Mesendoderm (in vitro differentiated cells): Measurements from ENCODE around the gene BRCA2.

Source experiments
- DNase-seq: peaks from one replicate; pipeline ENCODE4 v3.0.0; 2013
- H2AK5ac ChIP-seq: 2 replicates; pipeline ENCODE4 v1.6.1; 2013; ENCODE audit warnings: low read length, inconsistent platforms
- H2BK120ac ChIP-seq: 2 replicates; pipeline ENCODE4 v1.6.1; 2013; ENCODE audit warnings: low read depth, mild to moderate bottlenecking, low read length, moderate library complexity, mixed read lengths
- H2BK15ac ChIP-seq: replicated peaks from 2 replicates; pipeline ENCODE4 v1.6.1; 2013; ENCODE audit warnings: low read depth, mild to moderate bottlenecking, moderate library complexity
- H2BK5ac ChIP-seq: 2 replicates; pipeline ENCODE4 v1.6.1; 2013; ENCODE audit warnings: low read length, inconsistent platforms
- H3K18ac ChIP-seq: 2 replicates; pipeline ENCODE4 v1.6.1; 2013; ENCODE audit warnings: mild to moderate bottlenecking, low read length, mixed read lengths
- H3K23ac ChIP-seq: one replicate; pipeline ENCODE4 v1.6.1; 2013; ENCODE audit warnings: low read length
- H3K27ac ChIP-seq: 2 replicates; pipeline ENCODE4 v1.5.1; 2013; ENCODE audit warnings: low read depth, mild to moderate bottlenecking, inconsistent platforms, low read length, moderate library complexity
- H3K27me3 ChIP-seq: 2 replicates; pipeline ENCODE4 v1.6.1; 2013; ENCODE audit warnings: low read length, control low read depth, mild to moderate bottlenecking, inconsistent platforms; ENCODE audit not compliant: insufficient read depth, poor library complexity
- H3K36me3 ChIP-seq: 2 replicates; pipeline ENCODE4 v1.6.1; 2013; ENCODE audit warnings: low read length, inconsistent platforms; ENCODE audit not compliant: control insufficient read depth, insufficient read depth
- H3K4ac ChIP-seq: one replicate; pipeline ENCODE4 v1.6.1; 2013; ENCODE audit warnings: low read depth, mild to moderate bottlenecking, low read length, moderate library complexity
- H3K4me1 ChIP-seq: 2 replicates; pipeline ENCODE4 v1.6.1; 2013; ENCODE audit warnings: low read depth, low read length, inconsistent platforms; ENCODE audit not compliant: control insufficient read depth
- H3K4me2 ChIP-seq: 2 replicates; pipeline ENCODE4 v1.6.1; 2013; ENCODE audit warnings: low read length
- H3K4me3 ChIP-seq: 2 replicates; pipeline ENCODE4 v1.5.1; 2013; ENCODE audit warnings: mild to moderate bottlenecking, low read length
- H3K56ac ChIP-seq: one replicate; pipeline ENCODE4 v1.6.1; 2013; ENCODE audit warnings: low read length
- H3K79me1 ChIP-seq: 2 replicates; pipeline ENCODE4 v1.6.1; 2013; ENCODE audit warnings: low read length, inconsistent platforms
- H3K79me2 ChIP-seq: 2 replicates; pipeline ENCODE4 v1.6.1; 2013; ENCODE audit warnings: mild to moderate bottlenecking, low read length; ENCODE audit not compliant: control insufficient read depth, insufficient read depth
- H3K9ac ChIP-seq: 2 replicates; pipeline ENCODE4 v1.6.1; 2013; ENCODE audit warnings: low read length, inconsistent platforms
- H4K5ac ChIP-seq: one replicate; pipeline ENCODE4 v1.6.1; 2013; ENCODE audit warnings: low read length
- H4K8ac ChIP-seq: one replicate; pipeline ENCODE4 v1.6.1; 2013; ENCODE audit warnings: low read depth, mild to moderate bottlenecking, control low read depth, low read length, moderate library complexity
- WGBS: extraction: QIAGEN DNeasy Blood & Tissue Kit; methylation state at CpG from one replicate; pipeline ENCODE4 v1.1.7; 2013; ENCODE audit warnings: low lambda C conversion rate, missing lambda C conversion rate; ENCODE audit not compliant: insufficient coverage; ENCODE audit errors: extremely low coverage; 5-methylcytosine and 5-hydroxymethylcytosine counted together

BRCA2 gene

DNA sequence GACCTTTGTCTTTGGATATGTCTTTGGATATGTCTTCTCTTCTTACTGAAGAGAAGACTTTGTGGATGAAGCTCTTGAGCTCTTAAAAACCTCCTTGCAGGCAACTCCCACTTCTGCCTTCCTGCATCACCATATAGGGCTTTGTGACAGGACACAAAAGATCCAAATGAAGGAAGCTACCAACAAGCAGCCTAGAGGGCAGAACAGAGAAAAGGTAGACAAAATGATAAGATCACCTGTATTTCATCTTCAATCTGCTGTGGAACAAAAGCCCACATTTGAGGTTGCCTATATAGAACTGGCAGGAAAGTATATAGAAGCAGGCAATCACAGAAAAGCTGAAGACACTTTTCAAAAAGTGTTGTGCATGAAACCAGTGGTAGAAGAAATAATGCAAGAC, 70.1 kb downstream of the BRCA2 start:
- Histone ChIP-seq H3K4me2 (no peak overlapping the region), H3K79me2 (no peaks in the 10 kb centered on the region), H3K56ac (no peak overlapping the region), H3K36me3 (no peaks in the 10 kb centered on the region), H2BK120ac (no peak overlapping the region), H4K5ac (no peak overlapping the region), H3K79me1 (no peaks in the 10 kb centered on the region), H2AK5ac (no peak overlapping the region), H3K18ac (no peak overlapping the region), H3K4me1 (no peaks in the 10 kb centered on the region), H3K27ac (no peak overlapping the region), H3K9ac (no peak overlapping the region), H4K8ac (no peak overlapping the region), H3K4ac (no peak overlapping the region), H3K27me3 (no peaks in the 10 kb centered on the region), H3K23ac (no peak overlapping the region), H2BK15ac (no peak overlapping the region), H2BK5ac (no peak overlapping the region), H3K4me3 (no peak overlapping the region)
- no peak for DNase-seq

DNA sequence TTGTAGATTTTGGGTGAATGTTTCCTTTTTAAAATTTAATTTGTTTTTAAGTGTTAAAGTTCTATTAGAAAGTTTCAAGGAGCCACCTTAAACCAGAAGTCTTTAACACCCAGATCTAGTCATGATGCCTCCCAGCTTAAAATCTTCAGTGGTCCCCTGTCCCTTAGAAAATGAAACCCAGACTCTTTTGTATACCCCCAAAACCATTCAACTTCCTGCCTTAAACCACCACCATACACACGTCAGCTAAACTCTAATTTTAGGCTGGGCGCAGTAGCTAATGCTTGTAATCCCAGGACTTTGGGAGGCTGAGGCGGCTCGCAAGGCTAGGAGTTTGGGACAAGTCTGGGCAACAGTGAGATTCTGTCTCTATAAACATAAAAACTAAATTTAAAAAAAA, 74.7 kb downstream of the BRCA2 start:
- H3K4ac ChIP-seq = no peak overlapping the region

DNA sequence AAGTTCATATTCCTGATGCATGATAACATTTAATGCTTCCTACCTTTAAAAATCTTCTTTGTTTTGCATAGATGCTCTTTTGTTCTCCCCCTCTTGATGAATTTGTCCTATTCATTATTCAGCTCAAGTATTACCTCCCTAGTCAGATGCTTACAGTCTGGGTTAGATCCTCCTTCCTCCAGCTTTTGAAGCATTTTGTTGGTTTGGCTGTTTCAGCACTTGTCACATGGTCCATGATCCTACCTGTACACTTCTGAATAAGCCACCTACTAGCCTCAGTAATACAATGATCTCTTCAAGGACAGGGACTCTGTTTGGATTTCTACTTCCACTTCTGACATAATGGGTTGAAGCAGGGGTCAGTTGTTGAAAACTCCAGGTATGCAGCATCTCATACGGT, 75.2 kb downstream of the BRCA2 start:
- no CpG with 5 or more reads among the region's 1 CpG for WGBS

More for the DNA sequence above, 74.7 kb downstream of the BRCA2 start:
- DNase-seq = no peak
- WGBS = no CpG with 5 or more reads among the region's 4 CpGs
- Histone ChIP-seq H2BK15ac (no peak overlapping the region), H4K8ac (no peak overlapping the region), H3K27me3 (no peaks in the 10 kb centered on the region), H3K79me1 (no peaks in the 10 kb centered on the region), H4K5ac (no peak overlapping the region), H2BK120ac (no peak overlapping the region), H2BK5ac (no peak overlapping the region), H3K9ac (no peak overlapping the region), H2AK5ac (no peak overlapping the region), H3K23ac (no peak overlapping the region), H3K56ac (no peak overlapping the region), H3K4me1 (no peaks in the 10 kb centered on the region), H3K4me3 (no peak overlapping the region), H3K27ac (no peak overlapping the region), H3K36me3 (no peaks in the 10 kb centered on the region), H3K18ac (no peak overlapping the region), H3K4me2 (no peak overlapping the region), H3K79me2 (no peaks in the 10 kb centered on the region)

DNA sequence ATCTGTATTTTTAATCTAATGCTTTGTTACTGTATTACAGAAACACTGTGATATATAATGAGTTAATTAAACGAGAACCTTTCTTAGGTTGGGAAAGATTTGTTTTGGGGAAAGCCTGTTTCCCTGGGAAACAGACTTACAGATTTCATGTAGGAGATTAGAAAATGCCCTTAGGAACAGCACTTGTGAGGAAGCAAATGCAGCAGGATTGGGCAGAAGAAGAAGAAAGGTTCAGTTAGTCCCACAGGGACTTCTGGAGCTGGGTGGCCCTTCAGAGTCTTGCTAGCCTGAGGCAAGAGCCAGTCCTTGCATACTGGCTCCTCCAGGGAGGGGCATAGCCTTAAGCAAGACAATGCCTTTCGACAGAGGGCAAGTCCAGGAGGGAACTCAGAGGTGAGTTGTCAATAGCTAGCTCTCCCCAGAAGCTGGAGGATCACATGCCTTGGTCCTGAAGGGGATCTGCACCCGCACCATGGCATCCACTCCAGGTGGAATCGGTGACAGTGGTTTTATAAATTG, 75.9 kb downstream of the BRCA2 start:
- Histone ChIP-seq H3K27me3 (no peaks in the 10 kb centered on the region), H3K9ac (no peak overlapping the region), H3K36me3 (no peaks in the 10 kb centered on the region), H2BK5ac (no peak overlapping the region), H3K79me1 (no peaks in the 10 kb centered on the region), H3K79me2 (no peaks in the 10 kb centered on the region), H3K27ac (no peak overlapping the region), H3K4me2 (no peak overlapping the region), H2BK120ac (no peak overlapping the region), H4K8ac (no peak overlapping the region), H3K4ac (no peak overlapping the region), H3K4me3 (no peak overlapping the region), H2AK5ac (no peak overlapping the region), H3K18ac (no peak overlapping the region), H3K23ac (no peak overlapping the region), H2BK15ac (no peak overlapping the region), H4K5ac (no peak overlapping the region), H3K4me1 (no peaks in the 10 kb centered on the region), H3K56ac (no peak overlapping the region)
- peak; percentile 88 for DNase-seq
- WGBS = no CpG with 5 or more reads among the region's 4 CpGs

More for the DNA sequence above, 75.2 kb downstream of the BRCA2 start:
- no peak overlapping the region for H2BK5ac ChIP-seq
- no peaks in the 10 kb centered on the region for H3K27me3 ChIP-seq
- H3K4me2 ChIP-seq = no peak overlapping the region
- no peak overlapping the region for H3K27ac ChIP-seq
- no peak overlapping the region for H3K4me3 ChIP-seq
- H3K56ac ChIP-seq = no peak overlapping the region
- no peak overlapping the region for H2BK15ac ChIP-seq
- H3K18ac ChIP-seq = no peak overlapping the region
- no peaks in the 10 kb centered on the region for H3K4me1 ChIP-seq
- no peak overlapping the region for H2AK5ac ChIP-seq
- DNase-seq = no peak
- H3K36me3 ChIP-seq = no peaks in the 10 kb centered on the region
- no peaks in the 10 kb centered on the region for H3K79me1 ChIP-seq
- no peak overlapping the region for H3K4ac ChIP-seq
- H3K9ac ChIP-seq = no peak overlapping the region
- H3K23ac ChIP-seq = no peak overlapping the region
- H3K79me2 ChIP-seq = no peaks in the 10 kb centered on the region
- H2BK120ac ChIP-seq = no peak overlapping the region
- H4K5ac ChIP-seq = no peak overlapping the region
- no peak overlapping the region for H4K8ac ChIP-seq

DNA sequence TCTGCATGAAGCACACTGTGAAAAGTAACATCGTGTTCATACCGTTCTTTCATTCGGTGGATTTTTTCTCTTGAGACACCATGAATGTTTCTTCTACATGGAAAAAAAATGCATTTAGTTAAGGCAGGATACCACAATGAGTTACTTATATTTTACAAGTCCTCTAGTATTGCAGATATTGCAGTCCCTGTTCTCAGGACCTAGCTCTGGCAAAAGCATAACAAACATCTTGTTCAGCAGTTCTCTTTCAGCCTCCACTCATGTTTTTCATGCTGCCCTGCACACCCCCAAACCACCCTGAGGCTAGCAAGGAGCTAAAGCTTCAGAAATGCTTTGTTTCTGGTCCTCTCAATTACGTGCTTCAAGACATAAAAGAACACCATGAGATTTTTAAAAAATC, 87.8 kb downstream of the BRCA2 start:
- H3K9ac ChIP-seq = no peak overlapping the region
- H3K56ac ChIP-seq = no peak overlapping the region
- no peak overlapping the region for H2BK15ac ChIP-seq
- DNase-seq = no peak
- no CpG with 5 or more reads among the region's 4 CpGs for WGBS
- no peak overlapping the region for H2BK5ac ChIP-seq
- H4K8ac ChIP-seq = no peak overlapping the region
- H3K23ac ChIP-seq = no peak overlapping the region
- no peaks in the 10 kb centered on the region for H3K36me3 ChIP-seq
- H2BK120ac ChIP-seq = no peak overlapping the region
- H3K4me3 ChIP-seq = no peak overlapping the region
- H2AK5ac ChIP-seq = no peak overlapping the region
- H3K27ac ChIP-seq = no peak overlapping the region
- H3K79me2 ChIP-seq = no peaks in the 10 kb centered on the region
- H3K4me1 ChIP-seq = no peaks in the 10 kb centered on the region
- H3K27me3 ChIP-seq = no peaks in the 10 kb centered on the region
- H3K79me1 ChIP-seq = no peaks in the 10 kb centered on the region
- no peak overlapping the region for H3K18ac ChIP-seq
- H3K4me2 ChIP-seq = no peak overlapping the region
- H4K5ac ChIP-seq = no peak overlapping the region
- no peak overlapping the region for H3K4ac ChIP-seq

DNA sequence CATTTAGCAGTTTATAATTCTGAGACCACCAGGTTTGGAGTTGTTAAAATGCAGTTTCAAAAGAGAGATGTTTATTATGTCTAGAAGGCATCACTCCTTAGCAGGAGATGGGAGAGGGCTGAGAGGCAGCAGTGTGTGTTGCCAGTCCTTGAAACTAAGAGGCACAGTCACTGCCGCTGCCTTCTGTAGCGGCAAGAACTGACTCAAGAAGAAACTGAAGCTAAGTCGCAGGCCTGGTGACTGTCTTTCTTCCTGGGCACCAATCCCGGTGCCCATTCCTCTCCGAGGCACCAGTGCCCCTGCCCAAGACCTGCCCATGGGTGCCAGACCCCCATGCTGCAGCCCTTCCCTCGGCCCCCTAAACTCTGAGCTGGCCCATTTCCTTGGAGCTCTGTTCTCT, 92.5 kb downstream of the BRCA2 start:
- WGBS = no CpG with 5 or more reads among the region's 6 CpGs

More for the DNA sequence above, 92.5 kb downstream of the BRCA2 start:
- no peak overlapping the region for H3K4me3 ChIP-seq
- H3K79me1 ChIP-seq = no peaks in the 10 kb centered on the region
- H2BK5ac ChIP-seq = no peak overlapping the region
- H3K27ac ChIP-seq = no peak overlapping the region
- H3K4me2 ChIP-seq = no peak overlapping the region
- H3K36me3 ChIP-seq = no peaks in the 10 kb centered on the region
- no peak overlapping the region for H3K23ac ChIP-seq
- no peak overlapping the region for H4K5ac ChIP-seq
- no peak for DNase-seq
- H3K4me1 ChIP-seq = no peaks in the 10 kb centered on the region
- no peak overlapping the region for H2BK15ac ChIP-seq
- no peak overlapping the region for H2AK5ac ChIP-seq
- H3K27me3 ChIP-seq = no peaks in the 10 kb centered on the region
- no peak overlapping the region for H3K18ac ChIP-seq
- H4K8ac ChIP-seq = no peak overlapping the region
- no peak overlapping the region for H3K56ac ChIP-seq
- no peak overlapping the region for H3K9ac ChIP-seq
- no peak overlapping the region for H2BK120ac ChIP-seq
- no peak overlapping the region for H3K4ac ChIP-seq
- no peaks in the 10 kb centered on the region for H3K79me2 ChIP-seq
